SK-N-MC (cell line): ENCODE results near the gene ESPN.

Source experiments
- EZH2 ChIP-seq: fragments of 200-600 bp; sonication (generic); IDR thresholded peaks from one replicate; pipeline ENCODE4 v1.6.1; 2017; ENCODE audit warnings: antibody characterized with exemption
- FOXP2 ChIP-seq: optimal IDR thresholded peaks from 2 replicates; pipeline ENCODE3; 2011; ENCODE audit warnings: mild to moderate bottlenecking, moderate library complexity; ENCODE audit not compliant: insufficient read depth; ENCODE audit errors: extremely low read length, control extremely low read depth
- POLR2AphosphoS5 ChIP-seq: IDR thresholded peaks from 2 replicates; pipeline ENCODE4 v1.6.1; 2012; ENCODE audit warnings: mild to moderate bottlenecking, low read depth, low read length, borderline replicate concordance

DNA sequence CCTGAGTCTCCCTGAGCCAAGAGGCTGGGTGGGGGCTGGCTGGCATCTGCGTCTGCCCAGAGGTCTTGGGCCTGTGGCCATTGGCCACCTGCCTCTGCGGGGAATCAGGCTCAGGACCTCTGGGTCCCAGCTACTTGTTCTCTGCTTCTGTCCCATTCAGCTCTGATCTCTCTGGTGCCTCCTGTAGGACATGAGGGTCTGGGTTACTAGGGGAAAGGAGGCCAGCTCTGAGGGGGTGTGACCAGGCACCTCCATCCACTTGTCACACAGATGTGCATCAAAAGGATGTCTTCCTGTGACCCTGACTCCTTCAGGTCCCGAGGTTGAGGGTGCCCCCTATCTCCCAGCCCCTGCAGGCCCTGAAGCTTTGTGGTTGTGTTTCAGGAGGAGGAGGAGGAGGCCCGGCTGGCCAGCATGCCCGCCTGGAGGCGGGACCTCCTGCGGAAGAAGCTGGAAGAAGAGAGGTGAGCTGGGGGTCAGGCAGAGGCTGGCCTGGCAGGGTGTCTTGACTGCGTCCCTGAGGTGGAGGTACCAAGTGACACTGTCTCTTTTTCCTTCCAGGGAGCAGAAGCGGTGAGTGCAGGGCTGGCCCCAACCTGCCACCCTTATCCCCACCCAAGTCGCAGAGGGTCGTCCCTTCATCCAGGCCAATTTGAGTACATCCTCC is 32.4 kb downstream of the ESPN start:
- TF ChIP-seq EZH2 (no peak), POLR2AphosphoS5 (no peak), FOXP2 (no peak)
